HG02943 (cell line): ENCODE results near the gene BATF.

Experiments
- ATAC-seq: cut with Tn5 transposase; IDR thresholded peaks from one replicate; pipeline ENCODE4 v1.9.1; 2021; ENCODE audit warnings: mild to moderate bottlenecking, low read depth, moderate library complexity; ENCODE audit not compliant: unreplicated experiment

Gene BATF

DNA sequence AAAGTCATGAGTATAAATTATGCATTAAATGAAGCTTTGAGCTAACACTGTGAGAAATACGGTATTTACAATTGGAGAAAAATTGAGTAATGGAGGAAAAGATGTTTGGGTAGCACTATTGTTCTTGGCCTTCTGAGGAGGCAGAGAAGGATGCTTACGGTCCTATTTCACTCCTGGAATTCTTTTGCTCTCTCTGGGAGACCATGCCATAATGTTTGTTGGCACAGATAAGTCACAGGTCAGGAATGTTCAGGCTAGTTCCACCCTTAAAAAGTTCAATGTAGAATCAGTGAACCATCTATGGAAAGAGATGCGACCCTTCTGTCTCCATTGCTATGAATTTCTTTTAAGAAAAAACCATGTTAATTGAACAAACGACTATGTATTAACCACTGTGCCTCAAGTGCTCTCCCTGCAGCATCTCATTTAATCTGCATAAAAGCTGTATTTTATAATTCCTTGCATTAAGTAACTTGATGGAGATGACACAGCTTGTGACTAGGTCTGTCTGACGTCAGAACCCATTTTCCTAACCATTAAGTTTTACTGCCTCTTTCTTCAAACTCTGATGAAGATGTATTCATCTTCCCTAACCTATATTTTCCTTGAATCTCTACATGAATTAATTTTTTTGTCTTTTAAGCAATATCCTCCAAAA, 9.5 kb downstream of the BATF start:
- ATAC-seq: no peak

DNA sequence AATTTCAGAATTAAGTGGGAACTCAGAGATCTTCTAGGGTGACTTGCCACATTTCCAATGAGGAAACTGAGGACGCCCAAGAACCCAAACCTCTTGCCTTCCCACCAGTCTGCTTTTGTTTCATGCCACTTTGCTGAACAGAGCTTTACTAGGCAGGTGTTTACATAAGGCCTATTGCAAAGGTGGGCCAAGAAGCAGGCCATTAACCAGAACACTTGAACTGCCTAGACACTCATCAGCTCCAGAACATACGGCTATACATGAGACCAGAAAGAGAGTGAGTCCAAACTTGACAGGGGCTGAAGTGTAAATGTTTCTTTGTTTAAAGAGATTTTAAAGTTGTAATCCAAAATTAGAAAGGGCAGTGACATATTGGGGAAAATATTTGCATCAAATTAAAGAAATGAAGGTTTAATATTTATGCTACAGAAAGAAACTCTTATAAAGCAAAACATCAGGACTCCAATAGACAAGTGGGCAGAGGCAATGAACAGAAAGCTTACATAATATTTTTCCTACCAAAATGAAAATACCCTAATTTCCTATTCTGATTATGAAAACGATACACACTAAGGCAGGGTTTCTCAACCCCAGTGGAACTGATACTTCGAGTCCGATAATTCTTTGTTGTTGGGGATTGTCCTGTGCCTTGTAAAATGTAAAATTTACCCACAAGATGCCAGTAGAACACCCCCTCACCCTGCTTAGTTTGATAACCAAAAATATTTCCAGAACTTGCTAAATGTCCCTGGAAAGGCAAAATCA, 11.7 kb downstream of the BATF start:
- no peak for ATAC-seq

- ATAC-seq: no peak
These were observed 13.1 kb downstream of the BATF start for GRCh38 chr14:75535164-75535898.

DNA sequence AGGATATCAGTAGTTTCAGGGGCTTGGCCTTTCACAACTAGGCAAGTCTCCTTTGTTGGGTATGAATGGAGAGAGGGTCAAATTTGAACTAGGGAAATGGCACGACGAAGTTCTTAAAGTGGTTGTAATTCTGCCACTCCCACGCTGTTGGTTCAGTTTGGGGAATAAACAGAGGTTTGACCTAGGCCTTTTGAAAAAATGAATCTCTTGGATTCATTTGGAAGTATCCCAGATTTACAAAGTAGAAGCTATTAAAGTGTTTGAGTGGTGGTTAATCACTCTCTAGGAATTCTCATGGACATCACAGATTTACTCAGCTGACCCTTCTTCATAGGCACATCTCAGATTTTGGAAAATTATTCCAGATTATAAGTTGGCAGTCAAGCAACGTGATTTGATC, 14.8 kb downstream of the BATF start:
- ATAC-seq: no peak

DNA sequence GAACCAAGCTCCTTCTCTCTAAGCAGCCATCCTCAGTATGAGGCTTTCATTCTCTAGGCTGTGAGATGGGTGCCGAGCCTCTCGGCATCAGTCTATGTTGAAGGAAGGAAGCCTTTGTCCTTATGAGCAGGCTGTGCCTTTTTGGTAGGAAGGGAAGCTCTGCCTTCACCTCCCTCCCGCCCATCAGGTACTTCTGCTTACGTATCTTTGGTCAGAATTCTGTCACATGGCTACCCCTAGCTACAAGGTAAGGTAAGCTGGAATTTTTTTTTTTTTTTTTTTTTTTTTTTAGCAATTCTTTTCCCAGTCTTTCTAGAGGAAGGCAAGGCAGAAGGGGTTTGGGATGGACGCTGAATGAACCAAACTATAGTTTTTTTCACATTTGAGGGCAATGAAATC, 16.9 kb downstream of the BATF start:
- ATAC-seq: no peak

DNA sequence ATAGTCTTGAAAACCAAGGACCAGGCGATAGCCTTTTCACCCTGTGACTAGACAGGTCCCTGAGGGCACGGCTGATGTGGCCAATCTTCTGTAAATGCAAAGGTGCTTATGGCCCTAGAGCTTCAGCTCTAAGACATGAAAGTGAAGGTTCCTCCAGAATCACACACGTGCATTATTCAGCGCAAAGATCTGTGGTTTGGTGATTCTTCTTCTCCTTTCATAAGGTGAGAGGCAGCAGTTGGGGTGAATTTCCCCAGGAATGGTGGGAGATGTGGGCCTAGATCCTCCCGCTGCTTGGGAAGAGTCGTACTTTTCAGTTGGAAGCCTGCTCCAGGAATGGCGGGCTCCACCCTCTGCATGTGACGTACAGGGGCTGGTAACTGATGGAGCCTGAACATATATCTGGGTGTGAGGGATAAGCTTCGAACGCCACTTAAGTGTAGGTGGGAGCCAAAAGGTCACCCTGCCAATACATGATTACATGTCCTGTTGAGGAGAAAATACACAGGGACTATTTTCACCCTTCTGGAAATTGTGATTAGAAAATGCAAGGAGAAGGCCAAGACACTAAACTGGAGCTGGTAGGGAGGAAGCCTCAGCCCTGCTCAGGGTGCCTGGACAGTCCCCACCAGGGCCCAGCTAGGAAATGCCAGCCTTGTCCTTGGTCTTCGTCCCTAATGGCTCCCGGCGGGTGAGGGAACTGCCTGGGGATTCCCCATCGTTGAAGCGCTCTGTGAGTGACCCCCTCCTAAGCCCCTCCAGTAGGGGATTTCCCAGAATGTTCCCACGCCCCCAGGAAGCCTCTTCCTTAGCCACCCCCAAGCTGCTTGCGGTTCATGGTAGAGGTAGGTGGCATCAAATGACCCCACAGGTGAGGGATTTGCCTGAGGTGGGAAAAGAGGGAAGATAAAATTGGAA, 17.6 kb downstream of the BATF start:
- ATAC-seq: peak; percentile 57

- ATAC-seq: no peak
These were observed 18.2 kb downstream of the BATF start for GRCh38 chr14:75540479-75540851.

DNA sequence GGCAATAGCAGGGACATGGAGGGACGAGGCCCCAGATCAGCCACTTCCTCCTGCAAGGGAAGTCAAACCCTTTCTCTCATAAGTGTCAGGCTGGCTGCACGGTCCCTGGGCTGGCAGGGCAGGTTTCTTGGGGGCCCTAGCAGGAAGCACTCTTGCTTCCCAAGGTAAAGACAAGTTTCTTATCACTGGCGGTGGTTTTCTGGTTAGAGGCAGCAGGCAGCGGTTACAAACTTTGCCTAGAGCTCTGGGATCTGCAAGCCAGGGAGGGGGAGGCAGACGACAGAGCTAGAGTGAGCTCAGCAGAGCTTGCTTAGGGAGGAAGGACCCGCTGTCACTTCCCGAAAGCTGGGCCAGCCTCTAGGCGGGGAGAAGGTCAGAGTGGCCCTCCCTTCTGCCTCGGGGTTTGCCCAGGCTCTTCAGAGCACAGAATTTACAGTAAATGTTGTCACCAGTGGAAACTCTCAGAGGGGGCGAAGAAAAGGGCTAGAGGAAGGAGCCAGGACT, 20.4 kb downstream of the BATF start:
- ATAC-seq: peak; percentile 39

GRCh38 chr14:75543253-75543652, 21.0 kb downstream of the BATF start:
- ATAC-seq: no peak

- ATAC-seq: no peak
These were observed 21.5 kb downstream of the BATF start for GRCh38 chr14:75543786-75544185.

DNA sequence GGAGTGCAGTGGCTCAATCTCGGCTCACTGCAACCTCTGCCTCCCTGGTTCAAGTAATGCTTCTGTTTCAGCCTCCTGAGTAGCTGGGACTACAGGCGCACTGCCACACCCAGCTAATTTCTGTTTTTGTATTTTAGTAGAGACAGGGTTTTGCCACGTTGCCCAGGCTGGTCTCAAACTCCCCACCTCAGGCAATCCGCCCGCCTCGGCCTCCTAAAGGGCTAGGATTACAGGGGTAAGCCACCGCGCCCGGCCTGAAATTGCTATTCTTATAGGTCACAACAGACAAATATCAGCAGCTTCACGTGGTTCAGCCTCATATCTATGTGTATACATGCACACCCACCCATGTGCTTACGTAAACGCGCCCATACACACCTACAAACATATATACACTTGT, 23.6 kb downstream of the BATF start:
- ATAC-seq: no peak

DNA sequence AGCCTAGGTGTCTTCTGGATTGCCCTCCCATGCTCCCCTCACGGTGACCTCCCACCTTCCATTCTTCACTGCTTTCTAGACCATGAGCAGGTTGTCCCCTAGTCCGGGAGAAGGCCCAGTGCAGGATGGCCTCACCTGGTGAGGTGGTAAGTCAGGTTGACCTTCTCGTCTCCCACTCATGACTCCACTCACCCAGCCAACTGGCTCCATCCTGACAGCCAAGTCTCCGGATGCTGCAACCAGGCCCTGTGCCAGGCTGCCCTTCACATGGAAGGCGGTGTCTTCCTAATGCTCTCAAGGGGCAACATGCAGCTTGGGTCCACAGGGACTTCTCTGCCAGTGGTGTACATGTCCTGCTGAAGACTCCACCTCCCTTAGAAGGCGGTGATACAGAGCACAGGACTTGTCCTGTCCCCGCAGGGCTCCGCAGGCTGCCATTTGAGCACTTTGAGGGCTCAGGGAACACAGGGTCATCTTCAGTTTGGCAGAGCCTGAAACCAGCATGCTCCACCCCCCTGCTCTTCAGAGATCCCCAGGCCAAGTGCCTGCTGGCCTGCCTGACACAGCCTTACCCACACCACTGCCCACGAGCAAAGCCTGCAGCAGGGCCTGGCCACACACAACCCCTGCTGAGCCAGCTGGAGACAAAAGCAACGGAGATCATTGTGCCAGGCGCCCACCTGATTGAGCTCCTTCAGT, 25.4 kb downstream of the BATF start:
- ATAC-seq: no peak

- no peak for ATAC-seq
These were observed 26.3 kb downstream of the BATF start for GRCh38 chr14:75548544-75548943.

GRCh38 chr14:75549169-75549568, 26.9 kb downstream of the BATF start:
- no peak for ATAC-seq

DNA sequence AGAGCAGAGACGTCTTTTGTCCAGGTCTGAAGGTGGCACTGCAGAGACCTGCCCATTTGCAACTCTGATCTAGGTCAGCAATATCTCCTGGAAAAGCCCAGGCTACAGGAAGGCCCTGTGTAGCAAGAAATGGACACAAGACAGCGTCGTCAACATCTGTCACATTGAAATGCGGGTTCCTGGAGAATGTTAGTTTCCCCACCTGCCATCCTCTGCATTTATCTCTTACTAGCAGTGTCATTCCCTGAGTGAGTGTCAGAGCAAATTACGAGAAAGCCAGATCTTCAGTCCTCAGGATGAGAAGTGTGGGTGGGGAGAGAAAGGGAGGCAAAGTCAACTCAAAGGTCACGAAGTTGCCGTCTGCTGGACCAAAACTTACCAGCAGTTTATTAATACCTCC, 28.8 kb downstream of the BATF start:
- ATAC-seq: no peak

GRCh38 chr14:75553157-75553556, 30.9 kb downstream of the BATF start:
- ATAC-seq: no peak

- ATAC-seq: no peak
These were observed 31.6 kb downstream of the BATF start for GRCh38 chr14:75553761-75554364.

- no peak for ATAC-seq
These were observed 32.2 kb downstream of the BATF start for GRCh38 chr14:75554482-75554881.

DNA sequence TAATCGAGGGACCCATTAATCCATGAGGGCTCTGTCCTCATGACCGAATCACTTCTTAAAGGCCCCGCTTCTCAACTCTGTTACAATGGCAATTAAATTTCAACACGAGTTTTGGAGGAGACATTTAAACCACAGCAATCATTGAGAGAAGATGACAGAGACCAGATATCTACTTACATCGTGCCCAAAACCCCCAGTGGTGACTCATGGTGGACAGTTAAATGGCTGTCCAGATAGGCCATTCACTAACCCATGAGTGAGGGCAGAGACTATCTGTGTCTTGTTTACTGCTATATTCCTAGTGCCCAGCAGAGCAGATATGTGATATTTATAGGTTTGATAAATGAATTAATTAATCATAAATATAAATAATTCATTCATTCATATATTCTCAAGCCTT, 36.2 kb downstream of the BATF start:
- no peak for ATAC-seq
